Measurements from ENCODE around the gene POLR1E.

DNA sequence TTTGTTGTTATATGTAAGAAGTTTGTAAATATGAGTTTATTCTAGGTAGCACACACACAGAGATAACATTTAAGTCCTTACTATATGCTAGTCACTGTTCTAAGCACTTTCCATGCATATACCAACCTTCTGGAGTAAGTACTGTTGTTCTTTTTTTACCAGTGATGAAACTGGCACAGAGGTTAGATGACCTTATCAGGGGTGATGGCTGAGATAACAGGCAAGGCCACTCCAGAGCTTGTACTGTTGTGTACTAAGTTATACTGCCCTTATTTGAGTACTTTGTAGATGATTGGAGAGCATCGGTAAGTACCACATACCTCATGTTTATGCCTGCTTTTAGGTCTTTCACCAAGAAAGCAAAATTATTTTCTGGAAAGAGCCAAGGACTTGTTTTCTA is 6.2 kb downstream of the POLR1E start:
- TF ChIP-seq ARID4B (CRISPR knock-in tag; IDR thresholded peaks at IDR 0.05; ENCODE audit: borderline replicate concordance) (no peak), NFYB (CRISPR knock-in tag; conservative IDR thresholded peaks at IDR 0.05; ENCODE audit: low read depth) (no peak)
- TF ChIP-seq, protein P1, sequence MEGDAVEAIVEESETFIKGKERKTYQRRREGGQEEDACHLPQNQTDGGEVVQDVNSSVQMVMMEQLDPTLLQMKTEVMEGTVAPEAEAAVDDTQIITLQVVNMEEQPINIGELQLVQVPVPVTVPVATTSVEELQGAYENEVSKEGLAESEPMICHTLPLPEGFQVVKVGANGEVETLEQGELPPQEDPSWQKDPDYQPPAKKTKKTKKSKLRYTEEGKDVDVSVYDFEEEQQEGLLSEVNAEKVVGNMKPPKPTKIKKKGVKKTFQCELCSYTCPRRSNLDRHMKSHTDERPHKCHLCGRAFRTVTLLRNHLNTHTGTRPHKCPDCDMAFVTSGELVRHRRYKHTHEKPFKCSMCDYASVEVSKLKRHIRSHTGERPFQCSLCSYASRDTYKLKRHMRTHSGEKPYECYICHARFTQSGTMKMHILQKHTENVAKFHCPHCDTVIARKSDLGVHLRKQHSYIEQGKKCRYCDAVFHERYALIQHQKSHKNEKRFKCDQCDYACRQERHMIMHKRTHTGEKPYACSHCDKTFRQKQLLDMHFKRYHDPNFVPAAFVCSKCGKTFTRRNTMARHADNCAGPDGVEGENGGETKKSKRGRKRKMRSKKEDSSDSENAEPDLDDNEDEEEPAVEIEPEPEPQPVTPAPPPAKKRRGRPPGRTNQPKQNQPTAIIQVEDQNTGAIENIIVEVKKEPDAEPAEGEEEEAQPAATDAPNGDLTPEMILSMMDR (IDR thresholded peaks at IDR 0.05): no peak

Measured in WTC11 (cell line).